Osteocyte (in vitro differentiated cells): ENCODE results near the gene ROR1. TPM values are rescaled to one million over a fixed set of nuclear protein-coding genes. Genes with fewer than 3 reads are reported as not detected.
"Not testable (repeated sequence)": the region's sequence is repeated elsewhere in the genome, so short reads cannot be mapped to it uniquely, and the experiment has no call there.

Experiments
- DNase-seq: peaks from one replicate; pipeline ENCODE4 v3.0.0; 2021; ENCODE audit warnings: mixed read lengths; ENCODE audit not compliant: unreplicated experiment; ENCODE audit errors: extremely low spot score
- H3K27ac Mint-ChIP-seq: one replicate; pipeline ENCODE4 v1.8.0; 2021; ENCODE audit warnings: mild to moderate bottlenecking, mixed read lengths; ENCODE audit not compliant: unreplicated experiment
- H3K27me3 Mint-ChIP-seq: one replicate; pipeline ENCODE4 v1.8.0; 2021; ENCODE audit warnings: mixed read lengths; ENCODE audit not compliant: unreplicated experiment
- H3K36me3 Mint-ChIP-seq: one replicate; pipeline ENCODE4 v1.8.0; 2021; ENCODE audit warnings: mixed read lengths; ENCODE audit not compliant: unreplicated experiment
- H3K4me1 Mint-ChIP-seq: one replicate; pipeline ENCODE4 v1.8.0; 2021; ENCODE audit warnings: mixed read lengths; ENCODE audit not compliant: unreplicated experiment
- H3K4me3 Mint-ChIP-seq: one replicate; pipeline ENCODE4 v1.8.0; 2021; ENCODE audit warnings: mild to moderate bottlenecking, moderate library complexity, mixed read lengths; ENCODE audit not compliant: unreplicated experiment
- H3K9me3 Mint-ChIP-seq: one replicate; pipeline ENCODE4 v1.8.0; 2021; ENCODE audit warnings: mixed read lengths; ENCODE audit not compliant: unreplicated experiment
- CTCF ChIP-seq: fragments of 200-600 bp; sonication (generic); IDR thresholded peaks from 2 replicates; pipeline ENCODE4 v1.5.0; 2021; ENCODE audit warnings: antibody characterized with exemption, mild to moderate bottlenecking, moderate library complexity
- total RNA-seq: library from RNA; stranded (reverse); gene quantifications from 2 replicates; pipeline ENCODE4 v1.2.1, GENCODE V29; 2021

ROR1 gene
- total RNA-seq, 1 donor from 2014 or later = 20.6 TPM

DNA sequence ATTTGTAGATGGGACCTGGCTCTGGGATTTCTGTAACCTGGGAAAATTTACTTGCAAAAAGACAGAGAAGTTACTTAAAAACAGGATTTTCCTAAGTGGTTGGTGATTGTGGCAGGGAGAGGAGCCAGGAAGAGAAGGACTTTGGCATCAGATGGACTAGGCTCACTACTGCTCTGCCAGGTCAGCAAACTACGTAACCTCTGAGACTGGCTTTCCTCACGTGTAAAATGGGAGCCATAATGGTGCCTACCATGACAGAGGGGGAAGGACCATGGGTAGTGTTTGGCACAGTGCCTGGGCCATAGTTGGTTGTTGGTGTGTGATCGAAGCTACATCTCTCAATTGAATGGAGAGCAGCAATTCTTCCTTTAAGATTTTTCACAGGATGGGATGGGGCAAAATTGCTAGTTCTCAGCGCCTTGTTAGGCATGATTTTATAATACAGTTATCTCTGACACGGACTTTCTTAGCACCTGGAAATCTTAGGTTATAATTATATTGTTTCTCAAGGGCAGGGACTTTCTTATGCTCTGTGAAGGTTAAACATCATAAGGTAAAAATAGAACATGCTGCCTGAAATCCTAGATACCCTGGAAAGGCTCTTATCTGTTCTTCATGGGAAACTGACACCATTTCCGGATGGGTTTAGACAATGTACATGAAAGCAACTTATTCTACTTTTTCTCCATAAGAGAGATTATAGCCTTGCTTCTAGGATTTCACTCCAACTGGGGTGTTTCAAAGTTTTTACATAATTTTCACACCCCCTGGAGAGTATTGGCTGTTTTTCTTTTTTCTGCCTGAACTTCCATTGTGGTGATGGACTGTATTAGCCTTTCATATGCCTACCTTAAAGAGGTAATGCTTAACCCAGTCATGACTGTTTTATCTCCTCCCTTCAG, 10.9 kb downstream of the ROR1 start:
- no peaks in the 10 kb centered on the region for H3K36me3 Mint-ChIP-seq
- H3K27me3 Mint-ChIP-seq = no peaks in the 10 kb centered on the region
- no peak overlapping the region for H3K27ac Mint-ChIP-seq
- H3K4me1 Mint-ChIP-seq = peaks cover 19% of the 10 kb centered on the region
- no peaks in the 10 kb centered on the region for H3K9me3 Mint-ChIP-seq
- DNase-seq = no peak
- no peak overlapping the region for H3K4me3 Mint-ChIP-seq
- no peak for TF ChIP-seq CTCF

- H3K9me3 Mint-ChIP-seq, DNase-seq, H3K4me1 Mint-ChIP-seq, H3K27ac Mint-ChIP-seq, H3K27me3 Mint-ChIP-seq, H3K4me3 Mint-ChIP-seq: not testable (repeated sequence)
- peaks cover 11% of the 10 kb centered on the region for H3K36me3 Mint-ChIP-seq
Measured at GRCh38 chr1:63787270-63787669, 13.5 kb downstream of the ROR1 start.

GRCh38 chr1:63787875-63788274, 14.1 kb downstream of the ROR1 start:
- H3K9me3 Mint-ChIP-seq = no peaks in the 10 kb centered on the region
- no peak for TF ChIP-seq CTCF
- no peak overlapping the region for H3K27ac Mint-ChIP-seq
- H3K27me3 Mint-ChIP-seq = no peaks in the 10 kb centered on the region
- H3K4me1 Mint-ChIP-seq = peaks cover 5% of the 10 kb centered on the region
- no peak for DNase-seq
- peaks cover 11% of the 10 kb centered on the region for H3K36me3 Mint-ChIP-seq
- H3K4me3 Mint-ChIP-seq = no peak overlapping the region

DNA sequence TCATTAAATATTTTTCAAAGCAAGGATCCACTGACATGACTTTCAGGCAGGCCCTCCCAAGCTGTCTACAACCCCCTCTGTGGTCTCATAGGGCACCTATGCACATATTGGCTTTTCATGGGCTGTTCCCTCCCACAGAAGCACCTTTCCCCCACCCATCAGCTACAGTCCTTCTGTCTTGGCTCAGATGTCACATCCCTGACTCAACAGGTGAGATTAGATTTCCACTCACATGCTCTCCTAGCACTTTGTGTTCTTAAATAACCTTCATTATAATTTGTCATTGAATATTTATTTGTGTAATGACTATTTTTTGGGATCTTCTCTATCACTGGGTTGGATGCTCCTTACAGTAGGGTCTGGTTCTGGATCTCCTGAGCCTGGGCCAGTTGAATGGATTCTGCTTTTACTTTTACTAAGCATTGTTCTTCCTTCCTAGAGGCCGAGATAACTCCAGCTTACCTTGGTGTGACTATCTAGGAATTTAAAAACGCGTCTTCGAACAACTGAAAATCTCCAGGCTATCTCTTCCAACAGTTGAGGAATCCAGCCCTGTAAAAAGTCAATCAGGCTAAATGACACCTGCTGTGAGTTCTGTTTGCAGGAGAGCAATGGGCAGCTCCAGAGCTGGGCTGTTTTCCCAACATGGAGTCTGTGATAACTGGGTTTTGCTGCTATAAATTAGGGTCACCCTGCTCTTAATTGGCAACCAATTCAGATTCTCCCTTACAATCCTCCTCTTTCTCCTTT, 16.2 kb downstream of the ROR1 start:
- Mint-ChIP-seq H3K4me3 (no peak overlapping the region), H3K9me3 (no peaks in the 10 kb centered on the region), H3K36me3 (peaks cover 11% of the 10 kb centered on the region), H3K27ac (no peak overlapping the region), H3K27me3 (no peaks in the 10 kb centered on the region), H3K4me1 (peaks cover 12% of the 10 kb centered on the region)
- DNase-seq = no peak
- no peak for TF ChIP-seq CTCF

DNA sequence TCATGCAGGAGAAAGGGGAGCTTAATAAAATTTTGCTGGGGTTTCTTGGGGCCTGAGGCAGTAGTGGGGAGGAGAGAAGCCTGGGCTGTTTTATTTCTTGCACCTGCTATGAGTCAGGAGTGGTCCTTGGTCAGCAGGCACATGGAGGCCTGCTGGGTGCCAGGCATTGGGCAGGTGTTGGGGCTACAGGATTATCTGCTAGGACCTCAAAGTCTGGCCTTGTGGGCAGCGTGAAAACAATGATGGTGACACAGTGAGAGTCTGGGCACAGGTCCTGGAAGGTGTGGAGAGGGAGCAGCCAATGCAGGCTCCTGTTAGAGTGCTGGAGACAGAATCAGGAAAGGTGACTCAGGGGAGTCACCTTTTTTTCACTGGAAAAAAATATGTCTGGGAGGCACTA, 17.2 kb downstream of the ROR1 start:
- Mint-ChIP-seq H3K36me3 (peaks cover 11% of the 10 kb centered on the region), H3K27me3 (no peaks in the 10 kb centered on the region), H3K4me1 (peaks cover 20% of the 10 kb centered on the region), H3K27ac (no peak overlapping the region), H3K4me3 (no peak overlapping the region), H3K9me3 (no peaks in the 10 kb centered on the region)
- no peak for DNase-seq
- TF ChIP-seq CTCF = no peak
